GM21360 (cell line): Measurements from ENCODE around the gene HSD17B7.
"Not testable (repeated sequence)": the region's sequence is repeated elsewhere in the genome, so short reads cannot be mapped to it uniquely, and the experiment has no call there.

Experiments used
- ATAC-seq: cut with Tn5 transposase; IDR thresholded peaks from one replicate; pipeline ENCODE4 v1.9.1; 2021; ENCODE audit warnings: mild to moderate bottlenecking, moderate library complexity; ENCODE audit not compliant: unreplicated experiment

HSD17B7 gene

GRCh38 chr1:162807503-162807902 lies 17.0 kb downstream of the HSD17B7 start:
- not testable (repeated sequence) for ATAC-seq

GRCh38 chr1:162812357-162812756 lies 21.9 kb downstream of the HSD17B7 start:
- ATAC-seq: not testable (repeated sequence)

GRCh38 chr1:162818136-162818535 lies 27.6 kb downstream of the HSD17B7 start:
- ATAC-seq: not testable (repeated sequence)

- ATAC-seq: not testable (repeated sequence)
Measured at GRCh38 chr1:162818666-162819065, 28.2 kb downstream of the HSD17B7 start.

- no peak for ATAC-seq
Measured at GRCh38 chr1:162822391-162823200, 32.1 kb downstream of the HSD17B7 start.

GRCh38 chr1:162823231-162823630 lies 32.7 kb downstream of the HSD17B7 start:
- ATAC-seq: no peak

- no peak for ATAC-seq
Measured at GRCh38 chr1:162823771-162824525, 33.4 kb downstream of the HSD17B7 start.

GRCh38 chr1:162829268-162829667 lies 38.8 kb downstream of the HSD17B7 start:
- no peak for ATAC-seq

- ATAC-seq: no peak
Measured at GRCh38 chr1:162832470-162832869, 42.0 kb downstream of the HSD17B7 start.

GRCh38 chr1:162835157-162835899 lies 44.8 kb downstream of the HSD17B7 start:
- ATAC-seq: peak; percentile 93

- ATAC-seq: no peak
Measured at GRCh38 chr1:162838863-162839262, 48.4 kb downstream of the HSD17B7 start.

GRCh38 chr1:162840250-162840839 lies 49.8 kb downstream of the HSD17B7 start:
- ATAC-seq: no peak

- ATAC-seq: no peak
Measured at GRCh38 chr1:162844153-162844552, 53.7 kb downstream of the HSD17B7 start.

- ATAC-seq: no peak
Measured at GRCh38 chr1:162846256-162847212, 56.0 kb downstream of the HSD17B7 start.

- peak; percentile 74 for ATAC-seq
Measured at GRCh38 chr1:162847839-162848453, 57.4 kb downstream of the HSD17B7 start.

- no peak for ATAC-seq
Measured at GRCh38 chr1:162849711-162850110, 59.2 kb downstream of the HSD17B7 start.

GRCh38 chr1:162851341-162851740 lies 60.8 kb downstream of the HSD17B7 start:
- ATAC-seq: no peak

GRCh38 chr1:162854245-162854882 lies 63.9 kb downstream of the HSD17B7 start:
- peak; percentile 88 for ATAC-seq
